Measurements from ENCODE around the gene BICRA.
"Not testable (repeated sequence)": the region's sequence is repeated elsewhere in the genome, so short reads cannot be mapped to it uniquely, and the experiment has no call there.

Gene BICRA

GRCh38 chr19:47694466-47695273 lies 85.7 kb downstream of the BICRA start:
- DNase-seq = no peak

DNA sequence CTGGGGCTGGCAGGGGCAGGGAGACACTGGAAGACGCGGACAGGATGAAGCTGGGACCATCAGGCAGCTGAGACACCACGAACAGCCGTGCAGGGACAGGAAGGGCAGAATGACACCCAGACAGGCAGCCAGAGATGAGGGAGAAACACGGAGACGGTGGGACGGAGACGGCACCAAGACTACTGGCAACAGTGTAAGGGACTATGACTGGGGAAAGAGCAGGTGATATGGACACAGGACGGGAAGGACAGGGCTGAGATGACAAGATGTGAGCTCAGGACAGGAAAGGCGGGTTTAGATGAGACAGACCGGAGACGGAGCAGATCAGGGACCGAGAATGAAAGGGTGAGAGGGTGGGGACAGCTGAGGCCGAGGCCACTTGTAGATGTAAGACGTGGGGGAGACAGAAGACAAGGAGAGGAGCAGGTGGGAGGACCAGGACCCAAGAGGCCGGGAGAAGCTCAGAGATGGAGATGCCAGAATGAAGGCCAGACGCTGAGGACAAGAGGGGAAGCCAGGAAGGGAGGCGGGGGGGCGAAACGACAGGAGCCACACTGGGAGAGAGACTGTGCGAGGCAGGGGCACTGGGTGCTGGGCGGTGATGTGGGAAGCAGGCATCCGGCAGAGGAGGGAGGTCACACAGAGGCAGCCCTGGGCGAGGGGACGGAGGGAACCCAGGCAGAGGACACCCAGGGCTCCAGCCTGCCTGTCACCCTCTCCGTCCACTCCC lies 86.8 kb downstream of the BICRA start:
- DNase-seq = no peak

GRCh38 chr19:47696635-47697034 lies 87.7 kb downstream of the BICRA start:
- no peak for DNase-seq

DNA sequence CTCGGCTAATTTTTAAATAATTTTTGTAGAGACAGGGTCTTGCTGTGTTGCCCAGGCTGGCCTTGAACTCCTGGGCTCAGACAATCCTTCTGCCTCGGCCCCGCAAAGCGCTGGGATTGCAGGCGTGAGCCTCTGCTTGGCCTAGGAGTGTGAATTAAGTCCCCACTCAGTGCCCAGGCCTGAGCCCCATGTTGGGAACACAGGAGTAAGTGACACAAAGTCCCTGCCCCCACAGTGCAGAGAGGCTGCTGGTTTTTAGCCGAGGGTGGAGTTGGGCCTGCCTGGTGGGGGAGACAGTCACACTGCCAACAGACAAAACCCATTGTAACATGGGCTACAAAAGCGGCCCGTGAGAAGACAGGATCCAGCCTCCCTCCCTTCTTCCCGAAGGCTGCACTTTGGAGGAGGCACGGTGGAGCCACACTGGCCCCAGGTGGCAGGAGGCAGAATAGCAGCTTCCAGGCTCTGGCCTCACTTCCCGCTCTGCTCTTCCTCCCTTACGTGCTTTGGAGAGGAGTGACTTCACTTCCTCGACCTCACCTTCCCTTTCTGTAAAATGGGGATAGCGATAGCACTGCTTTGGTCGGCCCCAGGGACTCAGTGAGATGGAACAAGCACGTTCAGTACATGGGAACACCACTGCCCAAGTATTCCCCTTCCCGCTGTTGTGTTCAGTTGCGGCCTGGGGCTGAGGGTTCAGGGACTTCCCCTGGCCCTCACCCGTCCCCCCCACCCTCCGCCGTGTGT lies 89.1 kb downstream of the BICRA start:
- DNase-seq = peak; percentile 46 to 64 (median 51)

GRCh38 chr19:47698631-47699359 lies 89.9 kb downstream of the BICRA start:
- DNase-seq = no peak

- peak in 2 of 3 experiments; percentile 8 to 37 for DNase-seq
Observed at GRCh38 chr19:47699360-47699917, 90.5 kb downstream of the BICRA start.

DNA sequence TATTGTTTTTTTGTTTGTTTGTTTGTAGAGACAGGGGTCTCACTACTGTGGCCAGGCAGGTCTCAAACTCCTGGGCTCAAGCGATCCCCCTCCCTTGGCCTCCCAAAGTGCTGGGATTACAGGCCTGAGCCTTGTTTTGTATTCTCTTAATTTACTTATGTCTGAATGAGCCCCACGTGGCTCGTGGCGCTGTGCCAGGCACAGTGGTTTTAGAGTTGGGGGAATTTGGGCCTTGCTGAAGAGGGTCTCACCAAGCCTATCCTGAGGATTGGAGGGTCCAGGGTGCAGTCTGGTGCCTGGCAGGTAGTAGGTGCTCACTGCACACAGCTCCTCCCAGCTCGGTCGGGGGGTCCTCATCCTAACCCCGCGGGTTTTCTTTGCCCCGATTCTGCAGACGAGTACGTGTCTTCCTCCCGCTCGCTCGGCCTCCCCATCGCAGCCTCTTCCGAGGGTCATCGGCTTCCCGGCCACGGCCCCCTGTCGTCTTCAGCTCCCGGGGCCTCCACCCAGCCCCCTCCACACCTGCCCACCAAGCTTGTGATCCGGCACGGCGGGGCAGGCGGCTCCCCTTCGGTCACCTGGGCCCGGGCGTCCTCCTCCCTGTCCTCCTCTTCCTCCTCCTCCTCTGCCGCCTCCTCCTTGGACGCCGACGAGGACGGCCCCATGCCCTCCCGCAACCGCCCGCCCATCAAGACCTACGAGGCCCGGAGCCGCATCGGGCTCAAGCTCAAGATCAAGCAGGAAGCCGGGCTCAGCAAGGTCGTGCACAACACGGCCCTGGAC lies 92.2 kb downstream of the BICRA start:
- no peak for DNase-seq

- DNase-seq = no peak
Observed at GRCh38 chr19:47701717-47702552, 93.0 kb downstream of the BICRA start.

DNA sequence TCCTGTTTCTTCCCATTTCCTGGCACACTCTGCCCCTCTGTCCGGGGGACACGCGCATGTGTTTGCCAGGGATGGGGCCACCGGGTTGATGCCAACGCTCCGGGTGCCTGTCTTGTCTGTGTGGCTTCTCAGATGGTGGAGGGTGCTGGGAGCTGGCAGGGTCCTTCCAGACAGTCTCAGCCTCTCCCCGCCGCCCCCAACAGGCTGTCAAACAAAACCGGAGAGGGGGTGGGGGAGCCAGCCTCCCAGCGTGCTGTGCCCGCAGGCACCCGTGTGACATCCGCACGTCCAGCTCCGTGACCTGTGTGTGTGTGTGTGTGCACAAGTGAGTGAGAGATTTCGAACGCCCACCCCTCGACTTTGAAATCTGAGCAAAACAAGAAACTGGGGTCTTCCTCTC lies 93.7 kb downstream of the BICRA start:
- DNase-seq = no peak

- no peak for DNase-seq
Observed at GRCh38 chr19:47703301-47703700, 94.4 kb downstream of the BICRA start.

- DNase-seq = no peak
Observed at GRCh38 chr19:47704024-47704423, 95.1 kb downstream of the BICRA start.

DNA sequence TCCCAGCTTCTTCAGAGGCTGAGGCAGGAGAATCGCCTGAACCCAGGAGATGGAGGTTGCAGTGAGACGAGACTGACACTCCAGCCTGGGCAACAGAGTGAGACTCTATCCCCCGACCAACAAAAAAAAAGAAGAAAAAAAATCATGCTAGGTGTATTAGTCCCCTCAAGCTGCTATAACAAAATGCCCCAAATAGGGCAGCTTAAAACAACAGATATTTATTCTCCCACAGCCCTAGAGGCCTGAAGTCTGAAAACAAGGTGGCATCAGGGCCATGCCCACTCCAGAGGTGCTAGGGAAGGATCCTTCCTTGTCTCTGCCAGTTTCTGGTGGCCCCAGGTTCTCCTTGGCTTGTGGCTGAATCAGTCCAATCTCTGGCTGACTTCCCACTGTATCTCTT lies 95.7 kb downstream of the BICRA start:
- DNase-seq = no peak

DNA sequence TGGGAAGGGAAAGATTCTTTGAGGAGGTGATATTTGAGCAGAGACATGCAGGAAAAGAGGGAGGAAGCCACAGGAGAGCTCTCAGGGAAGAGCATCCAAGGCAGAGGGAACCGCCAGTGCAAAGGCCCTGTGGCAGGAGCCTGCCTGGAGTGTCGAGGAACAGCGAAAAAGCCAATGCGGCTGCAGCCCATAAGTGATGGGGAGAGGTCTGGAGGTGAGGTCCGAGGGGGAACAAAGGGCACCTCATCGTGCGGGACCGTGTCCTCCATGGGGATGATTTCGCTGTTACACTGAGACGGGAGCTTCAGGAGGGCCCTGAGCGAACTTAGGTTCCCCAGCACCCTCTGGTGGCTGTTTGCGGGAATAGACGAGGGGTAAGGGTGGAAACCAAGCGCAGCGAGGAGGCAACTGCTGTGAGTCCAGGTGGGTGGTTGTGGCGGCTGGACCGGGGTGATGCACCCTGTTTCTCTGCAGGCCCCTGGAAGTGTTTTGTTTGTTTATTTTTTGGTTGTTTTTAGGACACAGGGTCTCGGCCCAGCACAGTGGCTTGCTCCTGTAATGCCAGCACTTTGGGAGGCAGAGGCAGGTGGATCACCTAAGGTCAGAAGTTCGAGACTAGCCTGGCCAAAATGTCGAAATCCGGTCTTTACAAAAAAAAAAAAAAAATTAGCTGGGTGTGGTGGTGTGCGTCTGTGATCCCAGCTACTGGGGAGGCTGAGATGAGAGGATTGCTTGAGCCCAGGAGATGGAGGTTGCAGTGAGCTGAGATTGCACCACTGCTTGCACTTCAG lies 98.4 kb downstream of the BICRA start:
- peak; percentile 15 to 62 (median 37) for DNase-seq

GRCh38 chr19:47711652-47712242 lies 102.8 kb downstream of the BICRA start:
- DNase-seq = no peak

DNA sequence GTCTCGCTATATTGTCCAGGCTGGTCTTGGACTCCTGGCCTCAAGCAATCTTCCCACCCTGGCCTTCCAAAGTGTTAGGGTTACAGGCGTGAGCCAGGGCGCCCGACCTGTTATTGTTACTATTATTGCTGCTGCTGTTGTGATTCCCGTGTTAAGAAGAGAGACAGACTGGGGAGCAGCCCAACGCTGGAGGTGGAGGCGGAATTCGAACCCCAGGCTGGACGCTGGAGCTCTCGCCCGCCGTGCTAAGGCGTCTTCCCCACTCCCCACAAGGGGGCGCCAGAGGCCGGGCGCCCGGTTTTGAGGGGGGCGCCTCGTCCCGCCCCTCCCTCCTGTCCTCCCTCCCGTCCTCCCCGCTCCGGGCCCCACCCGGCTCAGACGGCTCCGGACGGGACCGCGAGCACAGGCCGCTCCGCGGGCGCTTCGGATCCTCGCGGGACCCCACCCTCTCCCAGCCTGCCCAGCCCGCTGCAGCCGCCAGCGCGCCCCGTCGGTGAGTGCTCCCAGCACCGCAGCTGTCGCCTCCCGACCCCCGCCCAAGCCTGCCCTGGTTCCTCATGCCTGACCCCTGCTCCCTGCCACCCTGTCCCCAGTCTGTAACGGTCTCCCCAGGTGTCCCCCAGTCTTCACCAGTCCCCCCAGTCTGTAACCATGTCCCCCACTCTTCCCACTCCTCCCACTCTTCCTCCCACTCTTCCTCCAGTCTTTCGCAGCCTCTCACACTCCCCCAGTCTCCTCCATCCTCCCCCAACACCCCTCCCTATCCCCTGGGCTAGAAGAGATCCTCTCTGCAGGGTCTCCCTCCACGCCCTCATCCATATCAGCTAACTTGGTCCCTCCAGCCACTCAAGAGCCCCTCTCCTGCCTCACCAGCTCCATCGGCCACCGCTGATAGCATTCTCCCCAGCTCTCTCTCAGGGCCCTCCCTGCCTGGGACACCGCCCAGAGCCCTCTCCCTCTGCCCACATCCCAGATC lies 104.4 kb downstream of the BICRA start, which contains the start of gene EHD2:
Gene EHD2 (plus strand): TSS at position 377 of the 976 bp plus-strand sequence. CDS start 3,191 bp downstream, outside the sequence.
- DNase-seq = no peak

DNA sequence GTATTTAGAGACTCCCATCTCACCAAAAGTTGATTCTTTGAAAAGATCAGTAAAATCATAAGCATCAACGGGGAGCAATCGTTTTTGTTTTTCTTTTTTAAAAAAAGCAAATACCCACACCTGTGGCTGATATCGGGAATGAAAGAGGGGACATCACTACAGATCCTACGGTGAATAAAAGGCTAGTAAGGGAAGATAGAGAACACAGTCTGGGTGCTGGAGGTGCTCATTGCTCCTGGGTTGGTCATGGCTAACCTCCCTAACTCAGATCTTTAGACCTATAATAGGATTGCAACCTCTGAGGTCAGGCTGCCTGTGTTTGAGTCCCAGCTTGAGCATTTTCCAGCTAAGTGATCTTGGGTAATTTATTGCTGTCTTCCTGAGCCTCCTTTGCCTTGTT lies 105.4 kb downstream of the BICRA start:
- DNase-seq = no peak

DNA sequence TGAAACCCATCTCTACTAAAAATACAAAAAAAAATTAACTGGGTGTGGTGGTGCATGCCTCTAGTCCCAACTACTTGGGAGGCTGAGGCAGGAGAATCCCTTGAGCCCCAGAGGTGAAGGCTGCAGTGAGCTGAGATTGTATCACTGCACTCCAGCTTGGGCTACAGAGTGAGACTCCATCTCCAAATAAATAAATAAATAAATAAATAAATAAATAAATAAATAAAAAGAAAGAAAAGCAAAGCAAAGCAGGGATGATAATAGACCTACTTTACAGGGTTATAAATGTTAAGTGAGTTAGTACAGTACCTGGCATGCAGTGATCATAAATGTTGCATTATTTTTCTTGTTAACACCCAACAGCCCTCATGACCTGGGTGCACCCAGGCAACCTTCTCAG lies 105.9 kb downstream of the BICRA start:
- not testable (repeated sequence) for DNase-seq
